ENCODE measurements around the gene UACA.
"Not testable (repeated sequence)": the region's sequence is repeated elsewhere in the genome, so short reads cannot be mapped to it uniquely, and the experiment has no call there.

Gene UACA

GRCh38 chr15:70627322-70627721 is 136.0 kb downstream of the UACA start:
- TF ChIP-seq CTCF (IDR thresholded peaks at IDR 0.05; ENCODE audit: low read depth, low read length): no peak
- no peak overlapping the region for H3K4me3 ChIP-seq (replicated peaks in 1 of 2; ENCODE audit: low read depth in 2 of 2, low read length in 2 of 2)
- DNase-seq (ENCODE audit: low read depth in 2 of 2): no peak

- no peak overlapping the region for H3K4me3 ChIP-seq (replicated peaks in 1 of 2; ENCODE audit: low read depth in 2 of 2, low read length in 2 of 2)
- no peak for TF ChIP-seq CTCF (IDR thresholded peaks at IDR 0.05; ENCODE audit: low read depth, low read length)
- no peak for DNase-seq (ENCODE audit: low read depth in 2 of 2)
Measured at GRCh38 chr15:70625438-70625837, 137.9 kb downstream of the UACA start.

GRCh38 chr15:70625011-70625410 is 138.3 kb downstream of the UACA start:
- no peak overlapping the region for H3K4me3 ChIP-seq (replicated peaks in 1 of 2; ENCODE audit: low read depth in 2 of 2, low read length in 2 of 2)
- no peak for DNase-seq (ENCODE audit: low read depth in 2 of 2)
- TF ChIP-seq CTCF (IDR thresholded peaks at IDR 0.05; ENCODE audit: low read depth, low read length): no peak

- no peak overlapping the region for H3K4me3 ChIP-seq (replicated peaks in 1 of 2; ENCODE audit: low read depth in 2 of 2, low read length in 2 of 2)
- DNase-seq (ENCODE audit: low read depth in 2 of 2): no peak
- no peak for TF ChIP-seq CTCF (IDR thresholded peaks at IDR 0.05; ENCODE audit: low read depth, low read length)
Measured at GRCh38 chr15:70618929-70619328, 144.4 kb downstream of the UACA start.

- no peak overlapping the region for H3K4me3 ChIP-seq (replicated peaks in 1 of 2; ENCODE audit: low read depth in 2 of 2, low read length in 2 of 2)
- TF ChIP-seq CTCF (IDR thresholded peaks at IDR 0.05; ENCODE audit: low read depth, low read length): no peak
- DNase-seq (ENCODE audit: low read depth in 2 of 2): no peak
Measured at GRCh38 chr15:70617911-70618287, 145.5 kb downstream of the UACA start.

GRCh38 chr15:70617076-70617910 is 146.1 kb downstream of the UACA start:
- no peak for TF ChIP-seq CTCF (IDR thresholded peaks at IDR 0.05; ENCODE audit: low read depth, low read length)
- no peak overlapping the region for H3K4me3 ChIP-seq (replicated peaks in 1 of 2; ENCODE audit: low read depth in 2 of 2, low read length in 2 of 2)
- DNase-seq (ENCODE audit: low read depth in 2 of 2): peak in 1 of 2 donors; percentile 29

GRCh38 chr15:70616311-70616756 is 147.0 kb downstream of the UACA start:
- DNase-seq (ENCODE audit: low read depth in 2 of 2); H3K4me3 ChIP-seq (replicated peaks in 1 of 2; ENCODE audit: low read depth in 2 of 2, low read length in 2 of 2): not testable (repeated sequence)
